IMR-90 (cell line): ENCODE results near the gene YEATS4. TPM values are rescaled to one million over a fixed set of nuclear protein-coding genes. Genes with fewer than 3 reads are reported as not detected.

Experiments
- ATAC-seq: fragments of 200-7000 bp; cut with Tn5 transposase; 2 replicates; pipeline ENCODE4 v1.9.1; 2020; ENCODE audit warnings: low read depth, mild to moderate bottlenecking, moderate library complexity
- BruUV-seq: library from RNA; stranded (reverse); fragments of 400-500 nt; replicated peaks from 2 replicates; lab custom pipeline; 2021; lab: Mats Ljungman, UMichigan
- CTCF ChIA-PET: fragments of 300-600 bp; formaldehyde crosslinking; extraction: SDS; loops from one replicate; lab custom pipeline; 2021; ENCODE audit warnings: antibody characterized with exemption; lab: Yijun Ruan, JAX
- POLR2A ChIA-PET: fragments of 300-600 bp; sonication (Branson Sonifier 250); formaldehyde crosslinking; loops from one replicate; lab custom pipeline; 2022; ENCODE audit warnings: antibody characterized with exemption; ENCODE audit not compliant: unreplicated experiment; lab: Charles Lee
- DNase-seq: peaks from one replicate; pipeline ENCODE4 v3.0.0; 2013
- H2AFZ ChIP-seq: replicated peaks from 2 replicates; pipeline ENCODE3; 2013; ENCODE audit warnings: low read length, mild to moderate bottlenecking; ENCODE audit not compliant: poor library complexity
- H2AK5ac ChIP-seq: 2 replicates; pipeline ENCODE4 v1.6.1; 2013; ENCODE audit warnings: low read depth, low read length, inconsistent platforms
- H2AK9ac ChIP-seq: replicated peaks from 2 replicates; pipeline ENCODE3; 2013; ENCODE audit warnings: mild to moderate bottlenecking, low read depth, low read length, moderate library complexity; ENCODE audit not compliant: poor library complexity
- H2BK120ac ChIP-seq: 2 replicates; pipeline ENCODE4 v1.6.1; 2013; ENCODE audit warnings: low read depth, low read length, inconsistent platforms
- H2BK15ac ChIP-seq: 3 replicates; pipeline ENCODE4 v1.6.1; 2013; ENCODE audit warnings: low read depth, low read length, inconsistent platforms
- H2BK20ac ChIP-seq: 2 replicates; pipeline ENCODE4 v1.6.1; 2013; ENCODE audit warnings: low read depth, mild to moderate bottlenecking, inconsistent platforms, low read length, moderate library complexity
- H2BK5ac ChIP-seq: 2 replicates; pipeline ENCODE4 v1.6.1; 2013; ENCODE audit warnings: mild to moderate bottlenecking, low read depth, low read length, inconsistent platforms; ENCODE audit not compliant: poor library complexity, severe bottlenecking
- H3K14ac ChIP-seq: replicated peaks from 2 replicates; pipeline ENCODE4 v1.6.1; 2013; ENCODE audit warnings: low read depth, low read length, inconsistent platforms
- H3K18ac ChIP-seq: 2 replicates; pipeline ENCODE4 v1.6.1; 2013; ENCODE audit warnings: low read depth, low read length, control low read depth
- H3K23ac ChIP-seq: 2 replicates; pipeline ENCODE4 v1.6.1; 2013; ENCODE audit warnings: low read depth, low read length, inconsistent platforms
- H3K27ac ChIP-seq: 2 replicates; pipeline ENCODE4 v1.5.1; 2013; ENCODE audit warnings: mild to moderate bottlenecking, control low read depth, low read length; ENCODE audit not compliant: insufficient read depth
- H3K27me3 ChIP-seq: 2 replicates; pipeline ENCODE4 v1.6.1; 2013; ENCODE audit warnings: low read length; ENCODE audit not compliant: control insufficient read depth, insufficient read depth
- H3K36me3 ChIP-seq: 2 replicates; pipeline ENCODE4 v1.6.1; 2013; ENCODE audit warnings: low read length, mixed read lengths; ENCODE audit not compliant: control insufficient read depth, insufficient read depth
- H3K4ac ChIP-seq: 2 replicates; pipeline ENCODE4 v1.6.1; 2013; ENCODE audit warnings: low read depth, low read length, inconsistent platforms
- H3K4me1 ChIP-seq: 2 replicates; pipeline ENCODE4 v1.6.1; 2013; ENCODE audit warnings: low read length, mixed read lengths; ENCODE audit not compliant: control insufficient read depth, insufficient read depth
- H3K4me2 ChIP-seq: 2 replicates; pipeline ENCODE4 v1.6.1; 2013; ENCODE audit warnings: low read depth, mild to moderate bottlenecking, control low read depth, low read length, moderate library complexity
- H3K4me3 ChIP-seq: 2 replicates; pipeline ENCODE4 v1.5.1; 2013; ENCODE audit warnings: low read depth, mild to moderate bottlenecking, control low read depth, low read length, moderate library complexity; ENCODE audit not compliant: insufficient read depth
- H3K56ac ChIP-seq: 2 replicates; pipeline ENCODE4 v1.6.1; 2013; ENCODE audit warnings: low read length, inconsistent platforms; ENCODE audit not compliant: insufficient read depth; ENCODE audit errors: extremely low read depth
- H3K79me1 ChIP-seq, 2 experiments: 2 replicates each; pipeline ENCODE4 v1.6.1; 2013; ENCODE audit warnings: low read length in 2 of 2, inconsistent platforms in 1 of 2, low read depth in 1 of 2
- H3K9ac ChIP-seq: 2 replicates; pipeline ENCODE4 v1.6.1; 2013; ENCODE audit warnings: low read depth, low read length, control low read depth
- H3K9me1 ChIP-seq: 2 replicates; pipeline ENCODE4 v1.6.1; 2013; ENCODE audit warnings: low read length, inconsistent platforms; ENCODE audit not compliant: insufficient read depth
- H3K9me3 ChIP-seq: 2 replicates; pipeline ENCODE4 v1.6.1; 2013; ENCODE audit warnings: low read length; ENCODE audit not compliant: control insufficient read depth, insufficient read depth
- H4K20me1 ChIP-seq: 2 replicates; pipeline ENCODE4 v1.6.1; 2013; ENCODE audit warnings: low read length, inconsistent platforms; ENCODE audit not compliant: insufficient read depth
- H4K5ac ChIP-seq: 2 replicates; pipeline ENCODE4 v1.6.1; 2013; ENCODE audit warnings: mild to moderate bottlenecking, low read depth, low read length, control low read depth
- H4K8ac ChIP-seq, 2 experiments: 2 replicates each; pipeline ENCODE4 v1.6.1; 2013; ENCODE audit warnings: low read depth in 2 of 2, low read length in 2 of 2, control low read depth in 1 of 2, inconsistent platforms in 1 of 2
- H4K91ac ChIP-seq: 2 replicates; pipeline ENCODE4 v1.6.1; 2013; ENCODE audit warnings: low read depth, low read length, inconsistent platforms; ENCODE audit not compliant: insufficient read depth
- BHLHE40 ChIP-seq: fragments of 150-350 bp; IDR thresholded peaks from 2 replicates; pipeline ENCODE4 v1.6.1; 2016; ENCODE audit warnings: mild to moderate bottlenecking, low read depth, low read length
- CEBPB ChIP-seq: IDR thresholded peaks from 2 replicates; pipeline ENCODE4 v1.6.1; 2012; ENCODE audit warnings: low read depth, low read length, improper control_type of control experiment
- CHD1 ChIP-seq: IDR thresholded peaks from 2 replicates; pipeline ENCODE4 v1.6.1; 2012; ENCODE audit warnings: low read depth, low read length, improper control_type of control experiment
- CTCF ChIP-seq: conservative IDR thresholded peaks from 2 replicates; pipeline ENCODE4 v1.5.1; 2012; ENCODE audit warnings: mild to moderate bottlenecking, low read depth, low read length, improper control_type of control experiment
- ELK1 ChIP-seq: fragments of 150-350 bp; IDR thresholded peaks from 2 replicates; pipeline ENCODE4 v1.6.1; 2016; ENCODE audit warnings: low read depth, mild to moderate bottlenecking, low read length, moderate library complexity, borderline replicate concordance
- FOS ChIP-seq: fragments of 150-350 bp; IDR thresholded peaks from 2 replicates; pipeline ENCODE4 v1.6.1; 2016; ENCODE audit warnings: low read depth, low read length
- MAFK ChIP-seq: IDR thresholded peaks from 2 replicates; pipeline ENCODE4 v1.6.1; 2012; ENCODE audit warnings: low read depth, low read length, improper control_type of control experiment
- MAZ ChIP-seq: IDR thresholded peaks from 2 replicates; pipeline ENCODE4 v1.6.1; 2012; ENCODE audit warnings: low read depth, mild to moderate bottlenecking, low read length, improper control_type of control experiment, moderate library complexity, borderline replicate concordance
- MXI1 ChIP-seq: IDR thresholded peaks from 2 replicates; pipeline ENCODE4 v1.6.1; 2012; ENCODE audit warnings: low read depth, mild to moderate bottlenecking, low read length, moderate library complexity, borderline replicate concordance
- NFE2L2 ChIP-seq: fragments of 150-350 bp; IDR thresholded peaks from 2 replicates; pipeline ENCODE4 v1.6.1; 2016; ENCODE audit warnings: low read depth, mild to moderate bottlenecking, low read length
- POLR2A ChIP-seq: IDR thresholded peaks from 2 replicates; pipeline ENCODE4 v1.6.1; 2012; ENCODE audit warnings: mild to moderate bottlenecking, low read depth, low read length
- RAD21 ChIP-seq: IDR thresholded peaks from 2 replicates; pipeline ENCODE4 v1.6.1; 2012; ENCODE audit warnings: low read length, improper control_type of control experiment
- RCOR1 ChIP-seq: IDR thresholded peaks from 2 replicates; pipeline ENCODE4 v1.6.1; 2012; ENCODE audit warnings: mild to moderate bottlenecking, low read length, improper control_type of control experiment; ENCODE audit not compliant: insufficient replicate concordance
- RFX5 ChIP-seq: IDR thresholded peaks from 2 replicates; pipeline ENCODE4 v1.8.0; 2012; ENCODE audit warnings: low read depth, mild to moderate bottlenecking, low read length, moderate library complexity
- SMC3 ChIP-seq: fragments of 150-350 bp; IDR thresholded peaks from 2 replicates; pipeline ENCODE4 v1.6.1; 2016; ENCODE audit warnings: low read depth, mild to moderate bottlenecking, antibody characterized with exemption, low read length, moderate library complexity
- WGBS, 2 experiments: methylation state at CpG; one replicate each; pipeline versions ENCODE4 v1.1.5 to v1.1.7; 2013; ENCODE audit warnings: missing lambda C conversion rate in 2 of 2; ENCODE audit not compliant: insufficient read length in 1 of 2; ENCODE audit errors: extremely low coverage in 2 of 2; 5-methylcytosine and 5-hydroxymethylcytosine counted together
- dilution Hi-C: fragments of 300-500 bp; cut with HindIII; formaldehyde crosslinking; loops from one replicate; pipeline ENCODE4 v1.14.3; 2018; ENCODE audit warnings: low sequenced_read_pairs; ENCODE audit not compliant: unreplicated experiment
- in situ Hi-C: fragments of 300-500 bp; cut with MboI; formaldehyde crosslinking; loops from 3 replicates; pipeline ENCODE4 v1.14.3; 2019; ENCODE audit warnings: low sequenced_read_pairs, inconsistent platforms, mixed read lengths
- intact Hi-C: fragments of 100-400 bp; cut with micrococcal nuclease; formaldehyde crosslinking; loops from 2 replicates; pipeline ENCODE4 v1.10.0; 2022
- polyA plus RNA-seq, 3 experiments: library from polyadenylated mRNA; depleted of rRNA; stranded (reverse); fragments of >200 nt; gene quantifications; 2 replicates each; pipeline ENCODE4 v1.2.3, GENCODE V29; 2012; ENCODE audit warnings: low replicate concordance in 1 of 3
- total RNA-seq: library from RNA; depleted of rRNA; stranded (reverse); fragments of >200 nt; gene quantifications from 2 replicates; pipeline ENCODE4 v1.2.3, GENCODE V29; 2012
- TF ChIP-seq, protein P1 (sequence below): fragments of 150-350 bp; IDR thresholded peaks from 2 replicates; pipeline ENCODE4 v1.6.1; 2017; ENCODE audit warnings: mild to moderate bottlenecking, antibody characterized with exemption, low read length, low read depth

YEATS4 gene
- total and polyA plus RNA-seq, 2 of the 4 experiments (the other 2 are of a cell fraction) = 6.9 to 15.1 TPM

DNA sequence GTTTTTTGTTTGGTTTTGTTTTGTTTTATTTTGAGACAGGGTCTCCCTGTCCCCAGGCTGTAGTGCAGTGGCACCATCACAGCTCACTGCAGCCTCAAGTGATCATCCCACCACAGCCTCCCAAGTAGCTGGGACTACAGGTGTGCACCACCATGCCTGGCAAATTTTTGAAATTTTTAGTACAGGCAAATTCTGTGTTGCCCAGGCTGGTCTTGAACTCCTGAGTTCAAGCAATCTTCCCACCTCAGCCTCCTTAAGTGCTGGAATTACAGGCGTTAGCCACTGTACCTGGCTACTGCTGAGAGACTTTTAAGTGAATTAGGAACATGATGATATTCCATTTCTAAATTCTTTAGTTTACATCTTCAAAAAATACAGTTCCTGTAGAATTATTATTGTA is 8.8 kb upstream of the YEATS4 start:
- no CpG with 5 or more reads among the region's 1 CpG for WGBS, 2 experiments
- no peak for ATAC-seq
- Histone ChIP-seq H3K4me3 (no peak overlapping the region), H2BK20ac (no peak overlapping the region), H3K9me3 (no peaks in the 10 kb centered on the region), H2AK5ac (no peak overlapping the region), H2BK15ac (no peak overlapping the region), H3K27ac (no peak overlapping the region), H4K91ac (no peak overlapping the region), H2BK120ac (no peak overlapping the region), H3K56ac (no peak overlapping the region), H3K9ac (no peak overlapping the region), H2AK9ac (no peak overlapping the region), H3K9me1 (no peaks in the 10 kb centered on the region), H3K4me2 (no peak overlapping the region), H4K20me1 (no peaks in the 10 kb centered on the region), H3K4ac (no peak overlapping the region), H3K27me3 (0 out of 2 replicates have a peak, but pooled peaks cover 3% of the 10 kb centered on the region), H3K18ac (no peak overlapping the region), H3K79me1 (no peaks in the 10 kb centered on the region), H4K5ac (no peak overlapping the region), H2AFZ (no peak overlapping the region), H3K23ac (no peak overlapping the region), H4K8ac (no peak overlapping the region), H3K36me3 (no peaks in the 10 kb centered on the region), H3K14ac (no peak overlapping the region), H2BK5ac (no peak overlapping the region), H3K4me1 (no peaks in the 10 kb centered on the region)
- in situ Hi-C loops (no loop called here), intact Hi-C loops (loop anchor here (10.0 kb wide), 1 partner anchor 384 kb away; the partner anchor contains the start of gene RAB3IP), dilution Hi-C loops (no loop called here)
- POLR2A ChIA-PET = no interaction called here
- TF ChIP-seq RFX5 (no peak), CEBPB (no peak), CHD1 (no peak), RAD21 (no peak), MAFK (no peak), ELK1 (no peak), BHLHE40 (no peak), RCOR1 (no peak), CTCF (no peak), POLR2A (no peak), SMC3 (no peak), MAZ (no peak), FOS (no peak), MXI1 (no peak), NFE2L2 (no peak)
- TF ChIP-seq, protein P1, sequence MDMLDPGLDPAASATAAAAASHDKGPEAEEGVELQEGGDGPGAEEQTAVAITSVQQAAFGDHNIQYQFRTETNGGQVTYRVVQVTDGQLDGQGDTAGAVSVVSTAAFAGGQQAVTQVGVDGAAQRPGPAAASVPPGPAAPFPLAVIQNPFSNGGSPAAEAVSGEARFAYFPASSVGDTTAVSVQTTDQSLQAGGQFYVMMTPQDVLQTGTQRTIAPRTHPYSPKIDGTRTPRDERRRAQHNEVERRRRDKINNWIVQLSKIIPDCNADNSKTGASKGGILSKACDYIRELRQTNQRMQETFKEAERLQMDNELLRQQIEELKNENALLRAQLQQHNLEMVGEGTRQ = no peak
- CTCF ChIA-PET = no interaction called here
- DNase-seq = no peak
- no TSS peak for BruUV-seq
